Prostate gland (tissue), 2 donors: ENCODE data around the gene ICOS.

Experiments
- CTCF ChIP-seq, 4 experiments: fragments of 200-600 bp in 2 of 4; fragments of 450-650 bp in 2 of 4; sonication (generic) in 2 of 4; IDR thresholded peaks; 1 replicate in 3 of 4; 2 replicates in 1 of 4; pipeline ENCODE4 v1.5.1; 2016 to 2019; ENCODE audit warnings: antibody characterized with exemption in 4 of 4, mild to moderate bottlenecking in 2 of 4, moderate library complexity in 2 of 4
- POLR2A ChIP-seq: fragments of 450-650 bp; IDR thresholded peaks from one replicate; pipeline ENCODE4 v1.6.1; 2016; ENCODE audit warnings: antibody characterized with exemption, mild to moderate bottlenecking

DNA sequence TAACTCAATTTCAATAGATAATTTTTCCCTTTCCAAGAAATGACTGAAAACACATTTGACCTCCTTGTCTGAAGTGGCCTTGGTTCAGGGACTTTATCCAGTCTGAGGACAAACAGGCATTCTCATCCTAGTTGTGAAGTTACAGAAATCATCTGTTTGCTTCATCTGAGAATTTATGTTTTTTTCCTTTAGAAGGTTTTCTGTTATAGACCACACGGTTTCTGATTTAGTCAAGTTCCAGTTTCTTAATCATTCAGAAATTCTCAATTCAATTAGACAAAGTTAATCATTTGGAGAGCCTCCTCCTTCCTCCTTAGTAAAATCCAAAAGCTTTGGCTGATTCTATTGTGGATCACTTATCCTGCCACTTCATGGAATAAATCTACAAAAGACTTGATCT is 60.9 kb downstream of the ICOS start:
- TF ChIP-seq CTCF (IDR thresholded peaks at IDR 0.05) (no peak), POLR2A (no peak)
